Prostate gland (tissue), 2 donors: Measurements from ENCODE around the gene TRPM6. TPM values are rescaled to one million over a fixed set of nuclear protein-coding genes. Genes with fewer than 3 reads are reported as not detected.
A peak's percentile ranks its signal among the peaks of the same experiment; 100 is the strongest.

Source experiments
- DNase-seq: peaks from one replicate; pipeline ENCODE4 v3.0.0-alpha.2; 2019; ENCODE audit warnings: low spot score
- H3K27ac ChIP-seq, 2 donors: fragments of 200-600 bp; sonication (generic); 2 replicates each; pipeline ENCODE4 v1.5.1; 2017 to 2019
- H3K27me3 ChIP-seq: fragments of 200-600 bp; sonication (generic); replicated peaks from 2 replicates; pipeline ENCODE4 v1.5.1; 2019; ENCODE audit not compliant: insufficient read depth
- H3K36me3 ChIP-seq, 2 donors: fragments of 200-600 bp; sonication (generic); 1 replicate in 1 of 2; 2 replicates in 1 of 2; pipeline versions ENCODE4 v1.5.1 to v1.8.1; 2017 to 2019
- H3K4me1 ChIP-seq: fragments of 200-600 bp; sonication (generic); replicated peaks from 2 replicates; pipeline ENCODE4 v1.5.1; 2019
- H3K4me3 ChIP-seq, 2 donors: fragments of 200-600 bp; sonication (generic); 2 replicates each; pipeline ENCODE4 v1.5.1; 2017 to 2019
- H3K9me3 ChIP-seq: fragments of 200-600 bp; sonication (generic); 2 replicates; pipeline ENCODE4 v1.5.1; 2017
- CTCF ChIP-seq, 4 experiments: fragments of 200-600 bp in 2 of 4; fragments of 450-650 bp in 2 of 4; sonication (generic) in 2 of 4; IDR thresholded peaks; 1 replicate in 3 of 4; 2 replicates in 1 of 4; pipeline ENCODE4 v1.5.1; 2016 to 2019; ENCODE audit warnings: antibody characterized with exemption in 4 of 4, mild to moderate bottlenecking in 2 of 4, moderate library complexity in 2 of 4
- POLR2A ChIP-seq: fragments of 450-650 bp; IDR thresholded peaks from one replicate; pipeline ENCODE4 v1.6.1; 2016; ENCODE audit warnings: antibody characterized with exemption, mild to moderate bottlenecking
- POLR2AphosphoS5 ChIP-seq: sonication (generic); formaldehyde crosslinking; IDR thresholded peaks from one replicate; pipeline ENCODE4 v1.6.1; 2017; ENCODE audit warnings: antibody characterized with exemption
- WGBS: methylation state at CpG from one replicate; pipeline ENCODE4 v1.1.5; 2018; 5-methylcytosine and 5-hydroxymethylcytosine counted together
- intact Hi-C: fragments of 100-400 bp; cut with DNase I; formaldehyde crosslinking; loops from one replicate; pipeline ENCODE4 v1.14.2; 2022
- total RNA-seq, 2 donors: library from RNA; depleted of rRNA; stranded (reverse); fragments of >200 nt; gene quantifications; one replicate each; pipeline ENCODE4 v1.1.0, GENCODE V29; 2016

Gene TRPM6
- total RNA-seq, result 1 to 10 TPM in 1 of 2 donors, under 1 TPM in 1; 0.36 to 4.7 TPM

- H3K9me3 ChIP-seq, result no peaks in the 10 kb centered on the region
- no peaks in the 10 kb centered on the region for H3K4me1 ChIP-seq
- H3K27me3 ChIP-seq, result no peaks in the 10 kb centered on the region
- peak within 1 kb of the TSS; percentile 39 to 54 for H3K4me3 ChIP-seq
- TF ChIP-seq POLR2A (peak; percentile 41), POLR2AphosphoS5 (peak; percentile 76), CTCF (IDR thresholded peaks at IDR 0.05) (no peak)
- H3K27ac ChIP-seq, result peak within 1 kb of the TSS; percentile 72 to 84
- intact Hi-C loops, result no loop called here
- H3K36me3 ChIP-seq, result no peaks in the 10 kb centered on the region
- DNase-seq, result peak; percentile 90
- 2% methylated on average over 63 of the region's 64 CpGs for WGBS
Measured at GRCh38 chr9:74887041-74887980, at the start of gene TRPM6. TRPM6 (minus strand) TSS chr9:74887921; CDS start chr9:74887856, 65 bp downstream.

- 67% methylated on average over 8 of the region's 8 CpGs for WGBS
- no peaks in the 10 kb centered on the region for H3K9me3 ChIP-seq
- intact Hi-C loops, result no loop called here
- TF ChIP-seq CTCF (IDR thresholded peaks at IDR 0.05) (no peak), POLR2AphosphoS5 (no peak), POLR2A (no peak)
- DNase-seq, result no peak
- H3K4me3 ChIP-seq, result no peak overlapping the region
- no peak overlapping the region for H3K27ac ChIP-seq
- no peaks in the 10 kb centered on the region for H3K4me1 ChIP-seq
- no peaks in the 10 kb centered on the region for H3K27me3 ChIP-seq
- no peaks in the 10 kb centered on the region for H3K36me3 ChIP-seq
Measured at GRCh38 chr9:74935008-74935407, 47.3 kb upstream of the TRPM6 start.

GRCh38 chr9:74921737-74922136 lies 34.0 kb upstream of the TRPM6 start:
- no peak for TF ChIP-seq POLR2AphosphoS5
- no peak for TF ChIP-seq POLR2A
- no peak for TF ChIP-seq CTCF (IDR thresholded peaks at IDR 0.05)
- Histone ChIP-seq H3K4me3 (no peak overlapping the region), H3K36me3 (no peaks in the 10 kb centered on the region), H3K27ac (no peak overlapping the region), H3K27me3 (no peaks in the 10 kb centered on the region), H3K4me1 (no peaks in the 10 kb centered on the region), H3K9me3 (no peaks in the 10 kb centered on the region)
- intact Hi-C loops, result no loop called here
- no peak for DNase-seq
- 95% methylated on average over 1 of the region's 1 CpG for WGBS

- intact Hi-C loops, result no loop called here
- no peak for DNase-seq
- TF ChIP-seq POLR2AphosphoS5 (no peak), CTCF (IDR thresholded peaks at IDR 0.05) (no peak), POLR2A (no peak)
- no peaks in the 10 kb centered on the region for H3K4me1 ChIP-seq
- H3K9me3 ChIP-seq, result no peaks in the 10 kb centered on the region
- H3K27me3 ChIP-seq, result no peaks in the 10 kb centered on the region
- no peak overlapping the region for H3K4me3 ChIP-seq
- WGBS, result 85% methylated on average over 3 of the region's 3 CpGs
- no peak overlapping the region for H3K27ac ChIP-seq
- H3K36me3 ChIP-seq, result no peaks in the 10 kb centered on the region
Measured at GRCh38 chr9:74920944-74921626, 33.4 kb upstream of the TRPM6 start.
